Caco-2 (cell line): ENCODE measurements around the gene KMT2A. TPM values are rescaled to one million over a fixed set of nuclear protein-coding genes. Genes with fewer than 3 reads are reported as not detected.

Experiments
- BruUV-seq: library from RNA; stranded (reverse); fragments of 400-500 nt; replicated peaks from 2 replicates; lab custom pipeline; 2021; lab: Mats Ljungman, UMichigan
- CTCF ChIA-PET: fragments of 300-600 bp; sonication (Branson Sonifier 250); formaldehyde crosslinking; loops from one replicate; lab custom pipeline; 2022; ENCODE audit warnings: antibody characterized with exemption; lab: Charles Lee
- POLR2A ChIA-PET: fragments of 300-600 bp; sonication (Branson Sonifier 250); formaldehyde crosslinking; loops from one replicate; lab custom pipeline; 2022; ENCODE audit warnings: antibody characterized with exemption; lab: Charles Lee
- DNase-seq, 2 experiments: peaks; one replicate each; pipeline versions ENCODE4 v3.0.0 to v3.0.0-alpha.2; 2020 to 2022
- H3K27me3 ChIP-seq: replicated peaks from 2 replicates; pipeline ENCODE4 v1.6.0; 2011; ENCODE audit warnings: low read length; ENCODE audit not compliant: control insufficient read depth, insufficient read depth
- H3K36me3 ChIP-seq: 2 replicates; pipeline ENCODE4 v1.5.1; 2011; ENCODE audit warnings: low read length; ENCODE audit not compliant: control insufficient read depth, insufficient read depth
- H3K4me1 ChIP-seq: fragments of 250-450 bp; sonication (Bioruptor Pico); 2 replicates; pipeline ENCODE4 v1.5.1; 2020; ENCODE audit warnings: mild to moderate bottlenecking
- H3K4me3 ChIP-seq: 2 replicates; pipeline ENCODE4 v1.5.1; 2011; ENCODE audit warnings: low read depth, mild to moderate bottlenecking, control low read depth, low read length
- H3K9me3 ChIP-seq: fragments of 250-450 bp; sonication (Bioruptor Pico); 2 replicates; pipeline ENCODE4 v1.5.1; 2020; ENCODE audit warnings: mild to moderate bottlenecking, moderate library complexity
- H3K27ac Mint-ChIP-seq: one replicate; pipeline ENCODE4 v1.8.0; 2022; ENCODE audit warnings: mixed read lengths; ENCODE audit not compliant: unreplicated experiment
- H3K27me3 Mint-ChIP-seq: one replicate; pipeline ENCODE4 v1.8.0; 2022; ENCODE audit warnings: mixed read lengths; ENCODE audit not compliant: insufficient read depth, unreplicated experiment
- H3K36me3 Mint-ChIP-seq: one replicate; pipeline ENCODE4 v1.8.0; 2022; ENCODE audit warnings: mild to moderate bottlenecking, mixed read lengths; ENCODE audit not compliant: insufficient read depth, unreplicated experiment
- H3K4me1 Mint-ChIP-seq: one replicate; pipeline ENCODE4 v1.8.0; 2022; ENCODE audit warnings: low read depth, mixed read lengths; ENCODE audit not compliant: unreplicated experiment
- H3K4me3 Mint-ChIP-seq: one replicate; pipeline ENCODE4 v1.8.0; 2022; ENCODE audit warnings: mild to moderate bottlenecking, moderate library complexity, mixed read lengths; ENCODE audit not compliant: unreplicated experiment
- H3K9me3 Mint-ChIP-seq: one replicate; pipeline ENCODE4 v1.8.0; 2022; ENCODE audit warnings: mixed read lengths; ENCODE audit not compliant: unreplicated experiment
- CTCF ChIP-seq, 2 experiments: fragments of 200-600 bp in 1 of 2; IDR thresholded peaks; 1 replicate in 1 of 2; 2 replicates in 1 of 2; pipeline versions ENCODE4 v1.5.1 to v1.8.0; 2011 to 2022; ENCODE audit warnings: antibody characterized with exemption in 1 of 2, control low read depth in 1 of 2, inconsistent platforms in 1 of 2, low read depth in 1 of 2, low read length in 1 of 2, mild to moderate bottlenecking in 1 of 2, moderate library complexity in 1 of 2; ENCODE audit not compliant: insufficient read depth in 1 of 2, severe bottlenecking in 1 of 2, unreplicated experiment in 1 of 2
- intact Hi-C: fragments of 100-400 bp; cut with micrococcal nuclease; formaldehyde crosslinking; loops from one replicate; pipeline ENCODE4 v1.10.0; 2022; ENCODE audit not compliant: unreplicated experiment
- total RNA-seq: library from RNA; stranded (reverse); gene quantifications from 2 replicates; pipeline ENCODE4 v1.2.3, GENCODE V29; 2022

Gene KMT2A
- total RNA-seq, 1 experiment from 2014 or later, result 93.9 TPM

GRCh38 chr11:118441770-118442275, 5.5 kb downstream of the KMT2A start:
- H3K27me3 Mint-ChIP-seq, result no peaks in the 10 kb centered on the region
- BruUV-seq, result no TSS peak
- POLR2A ChIA-PET, result no interaction called here
- no peak overlapping the region for H3K27ac Mint-ChIP-seq
- no peak overlapping the region for H3K4me3 Mint-ChIP-seq
- Histone ChIP-seq H3K4me1 (peaks cover 19% of the 10 kb centered on the region), H3K36me3 (no peaks in the 10 kb centered on the region), H3K9me3 (no peaks in the 10 kb centered on the region), H3K4me3 (no peak overlapping the region), H3K27me3 (no peaks in the 10 kb centered on the region)
- H3K4me1 Mint-ChIP-seq, result peaks cover 43% of the 10 kb centered on the region
- intact Hi-C loops, result no loop called here
- no peak for DNase-seq
- TF ChIP-seq CTCF (IDR thresholded peaks at IDR 0.05; ENCODE audit: insufficient read depth in 1 of 2, low read depth in 1 of 2, low read length in 1 of 2, severe bottlenecking in 1 of 2, unreplicated experiment in 1 of 2), result no peak
- peaks cover 36% of the 10 kb centered on the region for H3K36me3 Mint-ChIP-seq
- CTCF ChIA-PET, result no interaction called here
- H3K9me3 Mint-ChIP-seq, result no peaks in the 10 kb centered on the region

GRCh38 chr11:118442301-118442700, 6.0 kb downstream of the KMT2A start:
- Histone ChIP-seq H3K4me1 (peaks cover 19% of the 10 kb centered on the region), H3K9me3 (no peaks in the 10 kb centered on the region), H3K27me3 (no peaks in the 10 kb centered on the region), H3K4me3 (no peak overlapping the region), H3K36me3 (no peaks in the 10 kb centered on the region)
- ChIA-PET POLR2A (no interaction called here), CTCF (no interaction called here)
- Mint-ChIP-seq H3K9me3 (no peaks in the 10 kb centered on the region), H3K4me1 (peaks cover 42% of the 10 kb centered on the region), H3K36me3 (peaks cover 37% of the 10 kb centered on the region), H3K27me3 (no peaks in the 10 kb centered on the region), H3K27ac (no peak overlapping the region), H3K4me3 (no peak overlapping the region)
- intact Hi-C loops, result no loop called here
- TF ChIP-seq CTCF (IDR thresholded peaks at IDR 0.05; ENCODE audit: insufficient read depth in 1 of 2, low read depth in 1 of 2, low read length in 1 of 2, severe bottlenecking in 1 of 2, unreplicated experiment in 1 of 2), result no peak
- DNase-seq, result no peak
- no TSS peak for BruUV-seq

- H3K4me3 Mint-ChIP-seq, result no peak overlapping the region
- intact Hi-C loops, result no loop called here
- DNase-seq, result no peak
- H3K36me3 Mint-ChIP-seq, result peaks cover 36% of the 10 kb centered on the region
- no peaks in the 10 kb centered on the region for H3K27me3 Mint-ChIP-seq
- no peaks in the 10 kb centered on the region for H3K9me3 Mint-ChIP-seq
- no peaks in the 10 kb centered on the region for H3K36me3 ChIP-seq
- peaks cover 14% of the 10 kb centered on the region for H3K4me1 ChIP-seq
- no peak for TF ChIP-seq CTCF (IDR thresholded peaks at IDR 0.05; ENCODE audit: insufficient read depth in 1 of 2, low read depth in 1 of 2, low read length in 1 of 2, severe bottlenecking in 1 of 2, unreplicated experiment in 1 of 2)
- no TSS peak for BruUV-seq
- POLR2A ChIA-PET, result no interaction called here
- H3K4me1 Mint-ChIP-seq, result peaks cover 34% of the 10 kb centered on the region
- CTCF ChIA-PET, result no interaction called here
- no peak overlapping the region for H3K4me3 ChIP-seq
- no peak overlapping the region for H3K27ac Mint-ChIP-seq
- no peaks in the 10 kb centered on the region for H3K27me3 ChIP-seq
- H3K9me3 ChIP-seq, result no peaks in the 10 kb centered on the region
Measured at GRCh38 chr11:118442908-118443589, 6.8 kb downstream of the KMT2A start.
